ENCODE data around the gene NLN. TPM values are rescaled to one million over a fixed set of nuclear protein-coding genes. Genes with fewer than 3 reads are reported as not detected.
"Not testable (repeated sequence)": the region's sequence is repeated elsewhere in the genome, so short reads cannot be mapped to it uniquely, and the experiment has no call there.

The NLN gene
- total and polyA plus RNA-seq, 9 donors = 10.2 to 19.6 (median 17.0) TPM

GRCh38 chr5:65802820-65803219 lies 80.8 kb downstream of the NLN start:
- no peaks in the 10 kb centered on the region for H3K4me1 ChIP-seq (ENCODE audit: control insufficient read depth, insufficient read depth, low read length)
- H3K4me3 ChIP-seq (ENCODE audit: low read length) = no peak overlapping the region
- peaks cover 12% of the 10 kb centered on the region for H3K9me3 ChIP-seq (replicated peaks; ENCODE audit: control insufficient read depth, low read depth, low read length)
- no peak for DNase-seq
- H3K36me3 ChIP-seq (ENCODE audit: control insufficient read depth, insufficient read depth, low read length) = peaks cover 10% of the 10 kb centered on the region
- H3K27ac ChIP-seq (ENCODE audit: low read length) = no peak overlapping the region
- no peaks in the 10 kb centered on the region for H3K27me3 ChIP-seq (ENCODE audit: control insufficient read depth, insufficient read depth, low read length)
- WGBS (ENCODE audit: insufficient coverage) = 93% methylated on average over 2 of the region's 4 CpGs

GRCh38 chr5:65803699-65804391 lies 81.8 kb downstream of the NLN start:
- WGBS (ENCODE audit: insufficient coverage) = 100% methylated on average over 1 of the region's 5 CpGs
- H3K27me3 ChIP-seq (ENCODE audit: control insufficient read depth, insufficient read depth, low read length) = no peaks in the 10 kb centered on the region
- H3K9me3 ChIP-seq (replicated peaks; ENCODE audit: control insufficient read depth, low read depth, low read length) = peaks cover 12% of the 10 kb centered on the region
- no peak overlapping the region for H3K27ac ChIP-seq (ENCODE audit: low read length)
- no peak for DNase-seq
- no peaks in the 10 kb centered on the region for H3K4me1 ChIP-seq (ENCODE audit: control insufficient read depth, insufficient read depth, low read length)
- peaks cover 10% of the 10 kb centered on the region for H3K36me3 ChIP-seq (ENCODE audit: control insufficient read depth, insufficient read depth, low read length)
- H3K4me3 ChIP-seq (ENCODE audit: low read length) = no peak overlapping the region

DNA sequence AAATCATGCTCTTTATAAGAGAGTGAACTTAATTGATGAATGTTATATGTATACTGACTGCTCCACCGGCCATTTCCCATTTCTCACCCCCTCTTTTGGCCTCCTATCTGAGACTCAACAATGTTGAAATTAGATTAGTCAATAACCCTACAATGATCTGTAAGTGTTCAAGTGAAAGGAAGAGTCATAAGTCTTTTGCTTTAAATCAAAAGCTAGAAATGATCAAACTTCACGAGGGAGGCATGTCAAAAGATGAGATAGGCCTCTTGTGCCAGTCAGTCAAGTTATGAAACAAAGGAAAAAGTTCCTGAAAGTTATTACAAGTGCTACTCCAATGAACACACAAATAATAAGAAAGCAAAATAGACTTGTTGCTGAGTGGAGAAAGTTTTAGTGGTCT lies 83.1 kb downstream of the NLN start:
- DNase-seq = no peak
- 80% methylated on average over 1 of the region's 2 CpGs for WGBS (ENCODE audit: insufficient coverage)
- no peaks in the 10 kb centered on the region for H3K27me3 ChIP-seq (ENCODE audit: control insufficient read depth, insufficient read depth, low read length)
- no peak overlapping the region for H3K4me3 ChIP-seq (ENCODE audit: low read length)
- no peak overlapping the region for H3K27ac ChIP-seq (ENCODE audit: low read length)
- H3K36me3 ChIP-seq (ENCODE audit: control insufficient read depth, insufficient read depth, low read length) = peaks cover 10% of the 10 kb centered on the region
- peaks cover 12% of the 10 kb centered on the region for H3K9me3 ChIP-seq (replicated peaks; ENCODE audit: control insufficient read depth, low read depth, low read length)
- H3K4me1 ChIP-seq (ENCODE audit: control insufficient read depth, insufficient read depth, low read length) = no peaks in the 10 kb centered on the region

- not testable (repeated sequence) for DNase-seq; H3K4me3 ChIP-seq (ENCODE audit: low read length); H3K4me1 ChIP-seq (ENCODE audit: control insufficient read depth, insufficient read depth, low read length); H3K9me3 ChIP-seq (replicated peaks; ENCODE audit: control insufficient read depth, low read depth, low read length); H3K27me3 ChIP-seq (ENCODE audit: control insufficient read depth, insufficient read depth, low read length); H3K27ac ChIP-seq (ENCODE audit: low read length)
- WGBS (ENCODE audit: insufficient coverage) = no CpG with 5 or more reads among the region's 5 CpGs
- H3K36me3 ChIP-seq (ENCODE audit: control insufficient read depth, insufficient read depth, low read length) = peaks cover 19% of the 10 kb centered on the region
These were observed 85.5 kb downstream of the NLN start for GRCh38 chr5:65807494-65807893.

DNA sequence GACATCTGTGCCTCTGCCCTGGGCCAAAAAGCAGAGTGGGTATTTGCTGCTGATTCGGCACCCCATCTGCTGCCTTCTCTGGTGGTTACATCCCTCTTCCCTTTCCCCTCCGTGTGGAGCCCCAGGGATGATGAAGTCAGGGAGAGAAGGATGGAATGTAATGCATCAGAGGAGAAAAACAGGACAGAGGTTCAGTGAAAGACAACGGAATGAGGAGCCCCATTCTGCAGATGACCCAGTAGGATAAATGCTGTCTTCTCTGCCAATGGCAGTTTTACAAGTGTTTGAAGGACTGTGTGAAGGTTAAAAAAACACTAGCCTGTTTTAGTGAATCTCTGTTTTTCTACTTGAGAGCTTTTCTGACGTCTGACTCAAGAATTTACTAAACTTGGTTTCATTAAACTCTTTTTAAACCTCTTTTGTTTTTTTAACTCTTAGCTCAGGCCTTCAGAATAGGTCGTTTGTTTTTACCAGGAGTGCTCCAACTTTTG lies 86.3 kb downstream of the NLN start:
- no peaks in the 10 kb centered on the region for H3K4me1 ChIP-seq (ENCODE audit: control insufficient read depth, insufficient read depth, low read length)
- H3K27ac ChIP-seq (ENCODE audit: low read length) = peak overlapping the region; percentile 47
- DNase-seq = peak; percentile 85
- H3K4me3 ChIP-seq (ENCODE audit: low read length) = no peak overlapping the region
- no peaks in the 10 kb centered on the region for H3K27me3 ChIP-seq (ENCODE audit: control insufficient read depth, insufficient read depth, low read length)
- H3K36me3 ChIP-seq (ENCODE audit: control insufficient read depth, insufficient read depth, low read length) = peaks cover 17% of the 10 kb centered on the region
- 30% methylated on average over 2 of the region's 5 CpGs for WGBS (ENCODE audit: insufficient coverage)
- peaks cover under 1% of the 10 kb centered on the region for H3K9me3 ChIP-seq (replicated peaks; ENCODE audit: control insufficient read depth, low read depth, low read length)

GRCh38 chr5:65808818-65809217 lies 86.8 kb downstream of the NLN start:
- no peaks in the 10 kb centered on the region for H3K27me3 ChIP-seq (ENCODE audit: control insufficient read depth, insufficient read depth, low read length)
- no peak overlapping the region for H3K27ac ChIP-seq (ENCODE audit: low read length)
- WGBS (ENCODE audit: insufficient coverage) = no CpG with 5 or more reads among the region's 1 CpG
- no peaks in the 10 kb centered on the region for H3K9me3 ChIP-seq (replicated peaks; ENCODE audit: control insufficient read depth, low read depth, low read length)
- DNase-seq = no peak
- H3K36me3 ChIP-seq (ENCODE audit: control insufficient read depth, insufficient read depth, low read length) = peaks cover 21% of the 10 kb centered on the region
- H3K4me1 ChIP-seq (ENCODE audit: control insufficient read depth, insufficient read depth, low read length) = no peaks in the 10 kb centered on the region
- no peak overlapping the region for H3K4me3 ChIP-seq (ENCODE audit: low read length)

- Histone ChIP-seq H3K27ac (ENCODE audit: low read length) (no peak overlapping the region), H3K4me3 (ENCODE audit: low read length) (no peak overlapping the region), H3K9me3 (replicated peaks; ENCODE audit: control insufficient read depth, low read depth, low read length) (no peaks in the 10 kb centered on the region), H3K36me3 (ENCODE audit: control insufficient read depth, insufficient read depth, low read length) (peaks cover 22% of the 10 kb centered on the region), H3K4me1 (ENCODE audit: control insufficient read depth, insufficient read depth, low read length) (no peaks in the 10 kb centered on the region), H3K27me3 (ENCODE audit: control insufficient read depth, insufficient read depth, low read length) (no peaks in the 10 kb centered on the region)
- WGBS (ENCODE audit: insufficient coverage) = 76% methylated on average over 4 of the region's 8 CpGs
- DNase-seq = peak; percentile 86
These were observed 88.0 kb downstream of the NLN start for GRCh38 chr5:65809817-65810531.

GRCh38 chr5:65811004-65811403 lies 89.0 kb downstream of the NLN start:
- WGBS (ENCODE audit: insufficient coverage) = 100% methylated on average over 1 of the region's 3 CpGs
- peaks cover 24% of the 10 kb centered on the region for H3K36me3 ChIP-seq (ENCODE audit: control insufficient read depth, insufficient read depth, low read length)
- no peak for DNase-seq
- H3K9me3 ChIP-seq (replicated peaks; ENCODE audit: control insufficient read depth, low read depth, low read length) = no peaks in the 10 kb centered on the region
- no peaks in the 10 kb centered on the region for H3K4me1 ChIP-seq (ENCODE audit: control insufficient read depth, insufficient read depth, low read length)
- H3K4me3 ChIP-seq (ENCODE audit: low read length) = no peak overlapping the region
- H3K27ac ChIP-seq (ENCODE audit: low read length) = no peak overlapping the region
- no peaks in the 10 kb centered on the region for H3K27me3 ChIP-seq (ENCODE audit: control insufficient read depth, insufficient read depth, low read length)

DNA sequence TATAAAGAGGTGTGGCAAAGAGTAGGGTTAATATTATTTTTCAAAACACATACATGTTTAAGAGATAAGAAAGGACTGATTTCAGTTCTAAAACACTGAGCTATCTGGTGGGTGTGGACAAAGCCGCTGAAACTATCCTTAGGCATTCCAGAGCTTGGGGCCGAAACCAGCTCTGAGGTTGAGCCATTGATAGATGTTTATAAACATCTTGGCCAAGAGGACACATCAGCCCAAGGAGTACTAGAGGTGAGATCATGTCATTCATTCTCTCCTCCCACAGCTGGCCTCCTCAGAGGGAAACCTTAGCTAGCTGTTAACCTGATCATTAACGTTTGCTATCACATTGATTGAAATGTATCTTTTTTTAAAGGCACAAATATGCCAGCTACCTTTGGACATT lies 89.9 kb downstream of the NLN start:
- no peaks in the 10 kb centered on the region for H3K9me3 ChIP-seq (replicated peaks; ENCODE audit: control insufficient read depth, low read depth, low read length)
- H3K27me3 ChIP-seq (ENCODE audit: control insufficient read depth, insufficient read depth, low read length) = no peaks in the 10 kb centered on the region
- no peak overlapping the region for H3K4me3 ChIP-seq (ENCODE audit: low read length)
- no peaks in the 10 kb centered on the region for H3K4me1 ChIP-seq (ENCODE audit: control insufficient read depth, insufficient read depth, low read length)
- WGBS (ENCODE audit: insufficient coverage) = no CpG with 5 or more reads among the region's 3 CpGs
- DNase-seq = no peak
- peaks cover 23% of the 10 kb centered on the region for H3K36me3 ChIP-seq (ENCODE audit: control insufficient read depth, insufficient read depth, low read length)
- H3K27ac ChIP-seq (ENCODE audit: low read length) = no peak overlapping the region

DNA sequence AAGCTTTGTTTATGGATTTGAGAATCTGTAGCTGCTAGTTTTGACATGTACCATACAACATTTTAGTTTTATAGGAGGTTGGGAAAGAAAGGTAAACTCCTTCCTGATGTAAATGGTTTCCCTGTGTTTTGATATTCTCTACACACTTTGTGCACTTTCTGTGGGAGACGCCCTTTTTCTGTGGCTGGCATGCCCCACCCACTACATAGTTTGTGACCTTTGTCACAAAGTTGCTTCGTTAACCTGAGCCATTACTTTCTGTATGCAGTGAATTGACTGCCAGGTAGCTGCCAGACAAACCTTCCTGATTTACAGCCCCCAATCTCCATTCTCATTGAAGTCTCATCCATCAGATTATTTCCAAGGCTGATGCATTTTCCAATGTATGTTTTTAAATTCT lies 90.6 kb downstream of the NLN start:
- H3K27ac ChIP-seq (ENCODE audit: low read length) = no peak overlapping the region
- no peak overlapping the region for H3K4me3 ChIP-seq (ENCODE audit: low read length)
- H3K36me3 ChIP-seq (ENCODE audit: control insufficient read depth, insufficient read depth, low read length) = peaks cover 23% of the 10 kb centered on the region
- DNase-seq = no peak
- 88% methylated on average over 2 of the region's 2 CpGs for WGBS (ENCODE audit: insufficient coverage)
- H3K27me3 ChIP-seq (ENCODE audit: control insufficient read depth, insufficient read depth, low read length) = no peaks in the 10 kb centered on the region
- no peaks in the 10 kb centered on the region for H3K9me3 ChIP-seq (replicated peaks; ENCODE audit: control insufficient read depth, low read depth, low read length)
- no peaks in the 10 kb centered on the region for H3K4me1 ChIP-seq (ENCODE audit: control insufficient read depth, insufficient read depth, low read length)

Data from muscle of leg (tissue), 11 donors.